Hepatocyte (in vitro differentiated cells): ENCODE data around the gene CPZ.

Source experiments
- CTCF ChIP-seq: fragments of 200-600 bp; sonication (generic); IDR thresholded peaks from 2 replicates; pipeline ENCODE4 v1.5.1; 2016; ENCODE audit warnings: antibody characterized with exemption, mild to moderate bottlenecking; ENCODE audit not compliant: poor library complexity
- EZH2phosphoT487 ChIP-seq: fragments of 200-600 bp; sonication (generic); IDR thresholded peaks from one replicate; pipeline ENCODE4 v1.6.1; 2018; ENCODE audit warnings: antibody characterized with exemption, mild to moderate bottlenecking, low read depth, moderate library complexity; ENCODE audit not compliant: unreplicated experiment, severe bottlenecking

- no peak for TF ChIP-seq EZH2phosphoT487
- TF ChIP-seq CTCF: no peak
Observed at GRCh38 chr4:8587469-8588195, 4.9 kb upstream of the CPZ start.
